ENCODE results near the gene CYTL1. TPM values are rescaled to one million over a fixed set of nuclear protein-coding genes. Genes with fewer than 3 reads are reported as not detected.

CYTL1 gene
- total and polyA plus RNA-seq, 10 donors = 0.22 to 1.4 (median 1.1) TPM; not detected in 3

- no peaks in the 10 kb centered on the region for H3K36me3 ChIP-seq
- TF ChIP-seq CTCF (IDR thresholded peaks at IDR 0.05 in 8 of 11, conservative IDR thresholded peaks at IDR 0.05 in 3 of 11) (no peak), POLR2A (IDR thresholded peaks at IDR 0.05) (no peak), POLR2AphosphoS5 (IDR thresholded peaks at IDR 0.05) (no peak)
- H3K4me1 ChIP-seq = peaks cover 0 to 14% (median 7%) of the 10 kb centered on the region in 6 donors
- WGBS, 5 donors = 77 to 88% (median 81%) methylated on average over 8 of the region's 8 CpGs
- H3K9me3 ChIP-seq = no peaks in the 10 kb centered on the region
- no peak overlapping the region for H3K27ac ChIP-seq
- intact Hi-C loops (cut with DNase I; ENCODE audit: low total_unique reads) = no loop called here
- no peak for DNase-seq
- H3K27me3 ChIP-seq (replicated peaks in 1 of 7) = peaks cover 0 to 28% (median 0%) of the 10 kb centered on the region in 7 donors
- no peak overlapping the region for H3K4me3 ChIP-seq
Observed at GRCh38 chr4:4995908-4996265, 23.4 kb downstream of the CYTL1 start.

GRCh38 chr4:4995103-4995907 is 24.0 kb downstream of the CYTL1 start:
- no peaks in the 10 kb centered on the region for H3K36me3 ChIP-seq
- TF ChIP-seq POLR2A (IDR thresholded peaks at IDR 0.05) (no peak), CTCF (IDR thresholded peaks at IDR 0.05 in 8 of 11, conservative IDR thresholded peaks at IDR 0.05 in 3 of 11) (peak; percentile 72 to 88 (median 79))
- DNase-seq = peak; percentile 87
- 31 to 49% (median 36%) methylated on average over 14 to 22 of the region's 22 CpGs for WGBS, 5 donors
- no peak overlapping the region for H3K27ac ChIP-seq
- peaks cover 0 to 18% (median 7%) of the 10 kb centered on the region in 6 donors for H3K4me1 ChIP-seq
- H3K9me3 ChIP-seq = no peaks in the 10 kb centered on the region
- no peak overlapping the region for H3K4me3 ChIP-seq
- peaks cover 0 to 28% (median 0%) of the 10 kb centered on the region in 7 donors for H3K27me3 ChIP-seq (replicated peaks in 1 of 7)
- intact Hi-C loops (cut with DNase I; ENCODE audit: low total_unique reads) = no loop called here

- DNase-seq = no peak
- no peaks in the 10 kb centered on the region for H3K9me3 ChIP-seq
- no peaks in the 10 kb centered on the region for H3K36me3 ChIP-seq
- H3K27ac ChIP-seq = no peak overlapping the region
- intact Hi-C loops (cut with DNase I; ENCODE audit: low total_unique reads) = loop anchor here (5.0 kb wide), 1 partner anchor 58 kb away; the partner anchor contains the start of gene STK32B
- peaks cover 0 to 18% (median 7%) of the 10 kb centered on the region in 6 donors for H3K4me1 ChIP-seq
- H3K27me3 ChIP-seq (replicated peaks in 1 of 7) = peaks cover 0 to 28% (median 0%) of the 10 kb centered on the region in 7 donors
- no peak overlapping the region for H3K4me3 ChIP-seq
- TF ChIP-seq POLR2A (IDR thresholded peaks at IDR 0.05) (no peak), POLR2AphosphoS5 (IDR thresholded peaks at IDR 0.05) (no peak), CTCF (IDR thresholded peaks at IDR 0.05 in 8 of 11, conservative IDR thresholded peaks at IDR 0.05 in 3 of 11) (no peak)
- WGBS, 5 donors = 68 to 73% (median 69%) methylated on average over 18 of the region's 18 CpGs
Observed at GRCh38 chr4:4994312-4995097, 24.8 kb downstream of the CYTL1 start.

- Histone ChIP-seq H3K27ac (no peak overlapping the region), H3K4me1 (peaks cover 0 to 18% (median 7%) of the 10 kb centered on the region in 6 donors), H3K4me3 (no peak overlapping the region), H3K36me3 (no peaks in the 10 kb centered on the region), H3K27me3 (replicated peaks in 1 of 7) (peaks cover 0 to 28% (median 0%) of the 10 kb centered on the region in 7 donors), H3K9me3 (no peaks in the 10 kb centered on the region)
- WGBS, 5 donors = 89 to 97% (median 91%) methylated on average over 5 of the region's 5 CpGs
- TF ChIP-seq POLR2A (IDR thresholded peaks at IDR 0.05) (no peak), POLR2AphosphoS5 (IDR thresholded peaks at IDR 0.05) (no peak), CTCF (IDR thresholded peaks at IDR 0.05 in 8 of 11, conservative IDR thresholded peaks at IDR 0.05 in 3 of 11) (no peak)
- DNase-seq = no peak
- intact Hi-C loops (cut with DNase I; ENCODE audit: low total_unique reads) = loop anchor here (5.0 kb wide), 1 partner anchor 59 kb away; the partner anchor contains the start of gene STK32B
Observed at GRCh38 chr4:4992833-4993232, 26.4 kb downstream of the CYTL1 start.
